Measurements from ENCODE around the gene ADORA2A. TPM values are rescaled to one million over a fixed set of nuclear protein-coding genes. Genes with fewer than 3 reads are reported as not detected.

ADORA2A gene
- total RNA-seq, 2 experiments from 2014 or later = 15.5 to 16.4 TPM

DNA sequence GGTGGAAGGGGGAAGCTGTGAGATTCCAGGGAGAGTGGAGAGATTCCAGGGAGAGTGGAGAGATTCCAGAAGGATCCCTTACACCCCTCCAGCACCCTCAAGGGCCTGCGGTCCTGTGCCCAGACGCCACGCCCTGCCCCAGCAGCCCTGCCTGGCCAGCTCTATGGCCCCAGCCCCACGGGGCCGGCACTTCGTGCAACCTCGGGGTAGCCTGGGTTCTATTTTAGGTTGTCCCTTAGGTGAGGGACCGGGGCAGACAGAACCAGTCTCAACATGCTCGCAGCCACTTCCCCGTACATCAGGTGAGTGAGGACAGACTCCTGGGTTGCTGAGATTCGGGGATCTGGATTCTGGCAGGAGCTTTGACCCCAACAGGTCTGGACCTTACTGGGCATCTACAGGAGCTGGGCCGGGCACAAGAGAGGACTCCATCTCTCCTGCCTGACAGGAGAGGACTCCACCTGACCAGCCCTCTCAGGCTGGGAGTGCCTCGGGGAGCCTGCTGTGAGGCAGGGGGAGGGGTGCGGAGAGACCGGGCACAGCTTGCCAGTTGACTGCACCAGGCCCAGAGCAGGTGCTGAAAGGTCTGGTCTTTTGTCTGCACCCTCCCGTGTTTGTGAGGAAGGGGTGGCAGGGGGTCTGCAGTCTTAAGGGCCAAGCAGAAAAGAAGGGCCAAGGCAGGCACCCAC is 8.5 kb upstream of the ADORA2A start:
- Histone ChIP-seq H3K4me1 (ENCODE audit: insufficient read depth, low read length) (peaks cover 9% of the 10 kb centered on the region), H3K27me3 (ENCODE audit: control insufficient read depth in 1 of 2, insufficient read depth in 2 of 2, low read length in 2 of 2) (no peaks in the 10 kb centered on the region), H3K4me3 (ENCODE audit: low read length) (no peak overlapping the region), H3K9me3 (ENCODE audit: control insufficient read depth in 1 of 2, insufficient read depth in 1 of 2, low read length in 2 of 2) (no peaks in the 10 kb centered on the region), H3K36me3 (ENCODE audit: insufficient read depth, low read length) (peaks cover 18% of the 10 kb centered on the region), H3K27ac (ENCODE audit: low read depth in 1 of 2, low read length in 2 of 2) (no peak overlapping the region)
- TF ChIP-seq CTCF (IDR thresholded peaks at IDR 0.05) = no peak
- intact Hi-C loops (cut with DNase I, micrococcal nuclease) = no loop called here
- no peaks in the 10 kb centered on the region for H3K27me3 Mint-ChIP-seq
- H3K36me3 Mint-ChIP-seq (ENCODE audit: low read depth) = peaks cover 25% of the 10 kb centered on the region
- peaks cover 11% of the 10 kb centered on the region for H3K4me1 Mint-ChIP-seq (ENCODE audit: low read depth)
- no peak overlapping the region for H3K27ac Mint-ChIP-seq
- no peaks in the 10 kb centered on the region for H3K9me3 Mint-ChIP-seq
- CTCF ChIA-PET = interaction anchor here (0.5 kb wide), 1 partner anchor 85 kb away, joined by 3 read pairs; no protein-coding TSS in a partner anchor
- H3K4me3 Mint-ChIP-seq = no peak overlapping the region
- DNase-seq (no peak), ATAC-seq (ENCODE audit: poor library complexity) (no peak)
- POLR2A ChIA-PET = no interaction called here

DNA sequence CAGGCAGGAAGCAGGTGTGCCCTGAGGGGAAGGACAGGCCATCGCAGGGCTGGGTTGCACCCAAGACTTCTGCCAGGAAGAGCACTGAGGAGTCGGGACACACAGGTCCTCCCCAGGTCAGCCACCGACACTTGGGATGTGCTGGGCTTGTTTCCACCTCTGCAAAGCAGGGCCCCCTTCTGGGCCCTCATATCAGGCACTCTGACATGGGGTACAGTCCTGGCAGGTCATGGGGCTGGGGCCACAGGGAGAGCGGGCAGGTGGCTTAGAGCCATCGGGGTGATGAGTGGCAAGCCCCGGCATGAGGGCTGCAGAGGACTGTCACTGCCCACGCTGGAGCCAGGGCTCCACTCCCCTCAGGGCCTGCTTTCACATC is 7.9 kb upstream of the ADORA2A start:
- ATAC-seq (ENCODE audit: poor library complexity) = no peak
- no peak for TF ChIP-seq CTCF (IDR thresholded peaks at IDR 0.05)
- Histone ChIP-seq H3K4me3 (ENCODE audit: low read length) (no peak overlapping the region), H3K36me3 (ENCODE audit: insufficient read depth, low read length) (peaks cover 13% of the 10 kb centered on the region), H3K4me1 (ENCODE audit: insufficient read depth, low read length) (peaks cover 12% of the 10 kb centered on the region), H3K9me3 (ENCODE audit: control insufficient read depth in 1 of 2, insufficient read depth in 1 of 2, low read length in 2 of 2) (no peaks in the 10 kb centered on the region), H3K27ac (ENCODE audit: low read depth in 1 of 2, low read length in 2 of 2) (no peak overlapping the region), H3K27me3 (ENCODE audit: control insufficient read depth in 1 of 2, insufficient read depth in 2 of 2, low read length in 2 of 2) (no peaks in the 10 kb centered on the region)
- no peak for DNase-seq
- ChIA-PET CTCF (no interaction called here), POLR2A (no interaction called here)
- no peaks in the 10 kb centered on the region for H3K27me3 Mint-ChIP-seq
- no peaks in the 10 kb centered on the region for H3K9me3 Mint-ChIP-seq
- H3K4me1 Mint-ChIP-seq (ENCODE audit: low read depth) = peaks cover 11% of the 10 kb centered on the region
- peaks cover 21% of the 10 kb centered on the region for H3K36me3 Mint-ChIP-seq (ENCODE audit: low read depth)
- H3K27ac Mint-ChIP-seq = no peak overlapping the region
- H3K4me3 Mint-ChIP-seq = no peak overlapping the region
- intact Hi-C loops (cut with DNase I, micrococcal nuclease) = no loop called here

GRCh38 chr22:24420072-24420976 is 7.1 kb upstream of the ADORA2A start:
- intact Hi-C loops (cut with DNase I, micrococcal nuclease) = loop anchor here (5.0 to 10.0 kb wide), 4 partner anchors 67 to 644 kb away; no protein-coding TSS in a partner anchor
- no peak overlapping the region for H3K4me3 Mint-ChIP-seq
- no peak for TF ChIP-seq CTCF (IDR thresholded peaks at IDR 0.05)
- Histone ChIP-seq H3K9me3 (ENCODE audit: control insufficient read depth in 1 of 2, insufficient read depth in 1 of 2, low read length in 2 of 2) (no peaks in the 10 kb centered on the region), H3K27me3 (ENCODE audit: control insufficient read depth in 1 of 2, insufficient read depth in 2 of 2, low read length in 2 of 2) (no peaks in the 10 kb centered on the region), H3K36me3 (ENCODE audit: insufficient read depth, low read length) (peaks cover 5% of the 10 kb centered on the region), H3K4me3 (ENCODE audit: low read length) (no peak overlapping the region), H3K4me1 (ENCODE audit: insufficient read depth, low read length) (peaks cover 20% of the 10 kb centered on the region), H3K27ac (ENCODE audit: low read depth in 1 of 2, low read length in 2 of 2) (no peak overlapping the region)
- H3K36me3 Mint-ChIP-seq (ENCODE audit: low read depth) = peaks cover 13% of the 10 kb centered on the region
- ChIA-PET CTCF (interaction anchor here (0.9 kb wide), 1 partner anchor 83 kb away, joined by 3 read pairs; no protein-coding TSS in a partner anchor), POLR2A (no interaction called here)
- H3K27me3 Mint-ChIP-seq = no peaks in the 10 kb centered on the region
- ATAC-seq (ENCODE audit: poor library complexity) = no peak
- no peaks in the 10 kb centered on the region for H3K9me3 Mint-ChIP-seq
- DNase-seq = no peak
- no peak overlapping the region for H3K27ac Mint-ChIP-seq
- H3K4me1 Mint-ChIP-seq (ENCODE audit: low read depth) = peaks cover 12% of the 10 kb centered on the region

All from CD4-positive, alpha-beta T cell (primary cell).